ENCODE results near the gene RBM43. TPM values are rescaled to one million over a fixed set of nuclear protein-coding genes. Genes with fewer than 3 reads are reported as not detected.

Gene RBM43
- total RNA-seq, 1 experiment from 2014 or later = 4.0 TPM

DNA sequence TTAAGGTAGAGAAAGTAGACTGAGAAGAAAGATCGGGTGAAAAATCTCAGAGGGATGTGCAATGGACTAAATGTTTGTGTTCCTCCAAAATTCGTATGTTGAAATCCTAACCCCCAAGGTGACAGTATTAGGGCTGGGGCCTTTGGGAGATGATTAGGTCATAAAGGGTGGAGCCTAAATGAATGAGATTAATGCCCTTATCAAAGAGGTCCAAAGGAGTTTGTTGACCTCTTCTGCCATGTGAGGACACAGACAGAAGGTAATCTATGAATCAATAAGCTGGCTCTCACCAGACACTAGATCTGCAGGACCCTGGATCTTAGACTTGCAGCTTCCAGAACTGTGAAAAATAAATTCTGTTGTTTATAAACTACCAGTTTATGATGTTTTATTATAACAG, 30.5 kb upstream of the RBM43 start:
- no peak for TF ChIP-seq EZH2 (IDR thresholded peaks at IDR 0.05; ENCODE audit: borderline replicate concordance, low read depth, low read length, poor library complexity, severe bottlenecking)
- TF ChIP-seq, protein P1, sequence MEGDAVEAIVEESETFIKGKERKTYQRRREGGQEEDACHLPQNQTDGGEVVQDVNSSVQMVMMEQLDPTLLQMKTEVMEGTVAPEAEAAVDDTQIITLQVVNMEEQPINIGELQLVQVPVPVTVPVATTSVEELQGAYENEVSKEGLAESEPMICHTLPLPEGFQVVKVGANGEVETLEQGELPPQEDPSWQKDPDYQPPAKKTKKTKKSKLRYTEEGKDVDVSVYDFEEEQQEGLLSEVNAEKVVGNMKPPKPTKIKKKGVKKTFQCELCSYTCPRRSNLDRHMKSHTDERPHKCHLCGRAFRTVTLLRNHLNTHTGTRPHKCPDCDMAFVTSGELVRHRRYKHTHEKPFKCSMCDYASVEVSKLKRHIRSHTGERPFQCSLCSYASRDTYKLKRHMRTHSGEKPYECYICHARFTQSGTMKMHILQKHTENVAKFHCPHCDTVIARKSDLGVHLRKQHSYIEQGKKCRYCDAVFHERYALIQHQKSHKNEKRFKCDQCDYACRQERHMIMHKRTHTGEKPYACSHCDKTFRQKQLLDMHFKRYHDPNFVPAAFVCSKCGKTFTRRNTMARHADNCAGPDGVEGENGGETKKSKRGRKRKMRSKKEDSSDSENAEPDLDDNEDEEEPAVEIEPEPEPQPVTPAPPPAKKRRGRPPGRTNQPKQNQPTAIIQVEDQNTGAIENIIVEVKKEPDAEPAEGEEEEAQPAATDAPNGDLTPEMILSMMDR (conservative IDR thresholded peaks at IDR 0.05; ENCODE audit: low read depth, low read length) = no peak
- no TSS peak for BruUV-seq (replicated peaks)
- Histone ChIP-seq H3K36me3 (ENCODE audit: insufficient read depth, low read length, poor library complexity, severe bottlenecking) (peaks cover 33% of the 10 kb centered on the region), H3K27ac (ENCODE audit: low read depth, low read length, poor library complexity, severe bottlenecking) (peak overlapping the region; percentile 33), H3K27me3 (replicated peaks; ENCODE audit: insufficient read depth, low read depth, low read length, poor library complexity) (no peaks in the 10 kb centered on the region), H3K4me1 (ENCODE audit: insufficient read depth, low read length, poor library complexity, severe bottlenecking) (peaks cover 39% of the 10 kb centered on the region), H3K4me3 (ENCODE audit: low read depth, low read length, poor library complexity, severe bottlenecking) (no peak overlapping the region), H3K9me3 (ENCODE audit: low read depth, low read length, poor library complexity, severe bottlenecking) (no peaks in the 10 kb centered on the region)
- POLR2A ChIA-PET (ENCODE audit: low non-redundant PET) = no interaction called here
- CTCF ChIA-PET = no interaction called here
- intact Hi-C loops (cut with micrococcal nuclease; ENCODE audit: unreplicated experiment) = loop anchor here (5.0 kb wide), 1 partner anchor 35 kb away; no protein-coding TSS in a partner anchor
- DNase-seq (ENCODE audit: low spot score) = no peak

DNA sequence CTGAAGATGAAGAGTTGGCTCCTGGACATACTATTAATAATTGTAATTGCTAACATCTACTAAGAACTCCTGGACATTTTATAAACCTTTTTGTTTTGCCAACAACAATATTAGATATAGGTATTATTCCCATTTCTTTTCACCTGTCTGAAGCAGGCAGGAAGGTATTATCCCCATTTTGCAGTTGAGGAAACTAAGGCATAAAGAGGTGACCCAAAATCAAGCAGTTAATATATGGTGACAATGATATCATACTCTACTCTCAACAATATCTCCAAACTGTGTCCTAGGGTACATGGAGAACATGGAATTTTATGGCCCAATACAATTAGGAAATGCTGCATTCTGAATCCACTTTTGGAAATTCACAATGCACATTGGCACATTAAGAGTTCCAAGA, 29.6 kb upstream of the RBM43 start:
- H3K4me3 ChIP-seq (ENCODE audit: low read depth, low read length, poor library complexity, severe bottlenecking) = no peak overlapping the region
- H3K27me3 ChIP-seq (replicated peaks; ENCODE audit: insufficient read depth, low read depth, low read length, poor library complexity) = no peaks in the 10 kb centered on the region
- H3K4me1 ChIP-seq (ENCODE audit: insufficient read depth, low read length, poor library complexity, severe bottlenecking) = peaks cover 39% of the 10 kb centered on the region
- H3K27ac ChIP-seq (ENCODE audit: low read depth, low read length, poor library complexity, severe bottlenecking) = peak overlapping the region; percentile 95
- intact Hi-C loops (cut with micrococcal nuclease; ENCODE audit: unreplicated experiment) = loop anchor here (5.0 kb wide), 1 partner anchor 36 kb away; no protein-coding TSS in a partner anchor
- BruUV-seq (replicated peaks) = no TSS peak
- no peaks in the 10 kb centered on the region for H3K9me3 ChIP-seq (ENCODE audit: low read depth, low read length, poor library complexity, severe bottlenecking)
- no peak for DNase-seq (ENCODE audit: low spot score)
- ChIA-PET POLR2A (ENCODE audit: low non-redundant PET) (interaction anchor here (0.5 kb wide), 1 partner anchor 44 kb away, joined by 8 read pairs; no protein-coding TSS in a partner anchor), CTCF (no interaction called here)
- no peak for TF ChIP-seq EZH2 (IDR thresholded peaks at IDR 0.05; ENCODE audit: borderline replicate concordance, low read depth, low read length, poor library complexity, severe bottlenecking)
- peaks cover 29% of the 10 kb centered on the region for H3K36me3 ChIP-seq (ENCODE audit: insufficient read depth, low read length, poor library complexity, severe bottlenecking)

DNA sequence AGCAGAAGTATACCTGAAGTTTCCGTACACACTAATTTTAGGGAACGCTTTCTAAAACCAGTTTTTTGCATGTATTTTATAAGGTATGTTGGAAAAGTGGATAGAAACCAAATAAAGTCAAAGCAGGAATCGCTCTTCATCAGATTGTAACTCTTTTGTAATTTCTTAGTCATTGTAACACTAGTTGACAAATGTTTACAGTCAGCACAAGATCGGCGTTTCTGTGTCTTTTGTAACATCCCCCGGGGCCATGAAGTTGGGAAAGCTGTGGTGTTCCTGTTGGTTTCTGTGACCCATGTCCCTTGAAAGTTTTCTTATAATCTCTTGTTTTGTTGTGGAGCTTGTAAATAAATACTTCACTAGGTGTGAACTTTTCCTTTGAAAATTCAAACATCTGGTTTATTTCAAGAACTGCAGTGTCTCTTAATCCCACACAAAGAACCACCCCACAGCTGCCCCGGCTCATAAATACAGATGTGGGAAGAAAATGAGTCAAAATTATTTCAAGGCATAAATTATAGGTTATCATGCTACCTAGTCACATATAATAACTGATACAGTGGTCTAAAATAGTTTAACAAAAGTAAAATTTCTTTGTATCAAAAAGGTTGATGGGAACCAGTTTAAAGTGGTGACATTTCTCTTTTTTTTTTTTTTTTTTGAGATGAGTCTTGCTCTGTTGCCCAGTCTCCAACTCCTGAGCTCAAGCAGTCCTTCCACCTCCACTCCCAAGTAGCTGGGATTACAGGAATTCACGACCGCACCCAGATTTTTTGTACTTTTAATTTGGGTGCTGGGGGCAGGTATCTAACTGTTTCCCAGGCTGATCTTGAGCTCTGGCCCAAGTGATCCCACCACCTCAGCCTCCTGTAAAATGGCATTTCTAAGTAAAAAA, 28.6 kb upstream of the RBM43 start:
- ChIA-PET CTCF (no interaction called here), POLR2A (ENCODE audit: low non-redundant PET) (interaction anchor here (0.5 kb wide), 1 partner anchor 45 kb away, joined by 8 read pairs; no protein-coding TSS in a partner anchor)
- BruUV-seq (replicated peaks) = TSS peak; percentile 93
- H3K27me3 ChIP-seq (replicated peaks; ENCODE audit: insufficient read depth, low read depth, low read length, poor library complexity) = no peaks in the 10 kb centered on the region
- TF ChIP-seq, protein P1 (conservative IDR thresholded peaks at IDR 0.05; ENCODE audit: low read depth, low read length) = no peak
- TF ChIP-seq EZH2 (IDR thresholded peaks at IDR 0.05; ENCODE audit: borderline replicate concordance, low read depth, low read length, poor library complexity, severe bottlenecking) = no peak
- H3K4me1 ChIP-seq (ENCODE audit: insufficient read depth, low read length, poor library complexity, severe bottlenecking) = peaks cover 39% of the 10 kb centered on the region
- intact Hi-C loops (cut with micrococcal nuclease; ENCODE audit: unreplicated experiment) = loop anchor here (5.0 kb wide), 1 partner anchor 37 kb away; no protein-coding TSS in a partner anchor
- H3K27ac ChIP-seq (ENCODE audit: low read depth, low read length, poor library complexity, severe bottlenecking) = peak overlapping the region; percentile 95
- DNase-seq (ENCODE audit: low spot score) = peak; percentile 71
- H3K9me3 ChIP-seq (ENCODE audit: low read depth, low read length, poor library complexity, severe bottlenecking) = no peaks in the 10 kb centered on the region
- H3K4me3 ChIP-seq (ENCODE audit: low read depth, low read length, poor library complexity, severe bottlenecking) = peak overlapping the region; percentile 52
- peaks cover 30% of the 10 kb centered on the region for H3K36me3 ChIP-seq (ENCODE audit: insufficient read depth, low read length, poor library complexity, severe bottlenecking)

All from A673 (cell line).